Neural cell (in vitro differentiated cells): ENCODE results near the gene MSH3.

Experiments used
- EP300 ChIP-seq: fragments of 450-650 bp; conservative IDR thresholded peaks from 2 replicates; pipeline ENCODE4 v1.6.1; 2014; ENCODE audit warnings: antibody characterized with exemption, mild to moderate bottlenecking, moderate library complexity; ENCODE audit not compliant: poor library complexity, severe bottlenecking
- TAF1 ChIP-seq: IDR thresholded peaks from 2 replicates; pipeline ENCODE4 v1.6.1; 2012; ENCODE audit warnings: low read depth
- TF ChIP-seq, protein P1 (sequence below): fragments of 450-650 bp; IDR thresholded peaks from 2 replicates; pipeline ENCODE4 v1.5.1; 2014; ENCODE audit warnings: antibody characterized with exemption, mild to moderate bottlenecking, moderate library complexity; ENCODE audit not compliant: poor library complexity, severe bottlenecking

DNA sequence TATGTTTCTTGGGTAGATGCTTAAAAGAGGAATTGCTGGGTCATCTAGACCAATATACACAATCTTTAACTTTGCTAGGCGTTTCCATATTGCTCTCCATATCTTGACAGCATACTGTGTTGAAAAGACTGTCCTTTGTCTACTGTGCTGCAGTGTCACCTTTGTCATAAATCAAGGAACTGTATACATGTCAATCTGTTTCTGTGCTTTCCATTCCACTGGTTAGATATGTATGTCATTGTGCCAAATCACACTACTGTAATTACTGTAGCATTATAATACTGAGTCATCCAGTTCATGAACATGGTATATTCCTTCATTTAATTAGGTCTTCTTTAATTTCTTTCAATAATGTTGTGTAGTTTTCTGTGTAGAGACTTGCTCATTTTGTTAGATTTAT is 156.0 kb downstream of the MSH3 start:
- TF ChIP-seq, protein P1, sequence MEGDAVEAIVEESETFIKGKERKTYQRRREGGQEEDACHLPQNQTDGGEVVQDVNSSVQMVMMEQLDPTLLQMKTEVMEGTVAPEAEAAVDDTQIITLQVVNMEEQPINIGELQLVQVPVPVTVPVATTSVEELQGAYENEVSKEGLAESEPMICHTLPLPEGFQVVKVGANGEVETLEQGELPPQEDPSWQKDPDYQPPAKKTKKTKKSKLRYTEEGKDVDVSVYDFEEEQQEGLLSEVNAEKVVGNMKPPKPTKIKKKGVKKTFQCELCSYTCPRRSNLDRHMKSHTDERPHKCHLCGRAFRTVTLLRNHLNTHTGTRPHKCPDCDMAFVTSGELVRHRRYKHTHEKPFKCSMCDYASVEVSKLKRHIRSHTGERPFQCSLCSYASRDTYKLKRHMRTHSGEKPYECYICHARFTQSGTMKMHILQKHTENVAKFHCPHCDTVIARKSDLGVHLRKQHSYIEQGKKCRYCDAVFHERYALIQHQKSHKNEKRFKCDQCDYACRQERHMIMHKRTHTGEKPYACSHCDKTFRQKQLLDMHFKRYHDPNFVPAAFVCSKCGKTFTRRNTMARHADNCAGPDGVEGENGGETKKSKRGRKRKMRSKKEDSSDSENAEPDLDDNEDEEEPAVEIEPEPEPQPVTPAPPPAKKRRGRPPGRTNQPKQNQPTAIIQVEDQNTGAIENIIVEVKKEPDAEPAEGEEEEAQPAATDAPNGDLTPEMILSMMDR = no peak
- TF ChIP-seq EP300 (peak; percentile 94), TAF1 (no peak)
